HL-60 (cell line): Measurements from ENCODE around the gene ASCC1.

Experiments
- DNase-seq, 2 experiments: peaks; one replicate each; pipeline ENCODE4 v3.0.0-alpha.2; 2010 to 2020; ENCODE audit warnings: low read depth in 1 of 2, low spot score in 1 of 2
- H3K27ac ChIP-seq: fragments of 250-450 bp; sonication (Bioruptor Pico); replicated peaks from 2 replicates; pipeline ENCODE4 v1.5.1; 2020; ENCODE audit warnings: mild to moderate bottlenecking, moderate library complexity
- H3K27me3 ChIP-seq: fragments of 250-450 bp; sonication (Bioruptor Pico); 2 replicates; pipeline ENCODE4 v1.5.1; 2021; ENCODE audit warnings: mild to moderate bottlenecking, moderate library complexity; ENCODE audit not compliant: insufficient read depth, poor library complexity, severe bottlenecking
- H3K4me3 ChIP-seq: replicated peaks from 2 replicates; pipeline ENCODE4 v1.5.1; 2011; ENCODE audit warnings: mild to moderate bottlenecking, control low read depth, low read length; ENCODE audit not compliant: insufficient read depth
- GABPA ChIP-seq: IDR thresholded peaks from 2 replicates; pipeline ENCODE4 v1.6.1; 2012; ENCODE audit warnings: low read depth
- POLR2AphosphoS5 ChIP-seq: IDR thresholded peaks from 2 replicates; pipeline ENCODE4 v1.6.1; 2012; ENCODE audit warnings: low read depth
- REST ChIP-seq: IDR thresholded peaks from 2 replicates; pipeline ENCODE4 v1.6.1; 2012; ENCODE audit warnings: low read depth; ENCODE audit not compliant: insufficient replicate concordance
- SPI1 ChIP-seq: IDR thresholded peaks from 2 replicates; pipeline ENCODE4 v1.6.1; 2012; ENCODE audit warnings: low read depth, mild to moderate bottlenecking, borderline replicate concordance
- TF ChIP-seq, protein P1 (sequence below): IDR thresholded peaks from one replicate; pipeline ENCODE4 v1.5.1; 2011; ENCODE audit warnings: low read length, control low read depth, inconsistent platforms; ENCODE audit not compliant: insufficient read depth

The ASCC1 gene

GRCh38 chr10:72107325-72108003, 108.6 kb downstream of the ASCC1 start:
- Histone ChIP-seq H3K27me3 (no peaks in the 10 kb centered on the region), H3K4me3 (no peak overlapping the region), H3K27ac (no peak overlapping the region)
- TF ChIP-seq GABPA (0 out of 2 replicates have a peak, but pooled peaks have one; percentile 11), REST (no peak)
- no peak for DNase-seq

- TF ChIP-seq REST (no peak), POLR2AphosphoS5 (no peak), SPI1 (no peak), GABPA (no peak)
- TF ChIP-seq, protein P1, sequence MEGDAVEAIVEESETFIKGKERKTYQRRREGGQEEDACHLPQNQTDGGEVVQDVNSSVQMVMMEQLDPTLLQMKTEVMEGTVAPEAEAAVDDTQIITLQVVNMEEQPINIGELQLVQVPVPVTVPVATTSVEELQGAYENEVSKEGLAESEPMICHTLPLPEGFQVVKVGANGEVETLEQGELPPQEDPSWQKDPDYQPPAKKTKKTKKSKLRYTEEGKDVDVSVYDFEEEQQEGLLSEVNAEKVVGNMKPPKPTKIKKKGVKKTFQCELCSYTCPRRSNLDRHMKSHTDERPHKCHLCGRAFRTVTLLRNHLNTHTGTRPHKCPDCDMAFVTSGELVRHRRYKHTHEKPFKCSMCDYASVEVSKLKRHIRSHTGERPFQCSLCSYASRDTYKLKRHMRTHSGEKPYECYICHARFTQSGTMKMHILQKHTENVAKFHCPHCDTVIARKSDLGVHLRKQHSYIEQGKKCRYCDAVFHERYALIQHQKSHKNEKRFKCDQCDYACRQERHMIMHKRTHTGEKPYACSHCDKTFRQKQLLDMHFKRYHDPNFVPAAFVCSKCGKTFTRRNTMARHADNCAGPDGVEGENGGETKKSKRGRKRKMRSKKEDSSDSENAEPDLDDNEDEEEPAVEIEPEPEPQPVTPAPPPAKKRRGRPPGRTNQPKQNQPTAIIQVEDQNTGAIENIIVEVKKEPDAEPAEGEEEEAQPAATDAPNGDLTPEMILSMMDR, result no peak
- no peak overlapping the region for H3K4me3 ChIP-seq
- no peak for DNase-seq
- H3K27me3 ChIP-seq, result no peaks in the 10 kb centered on the region
- H3K27ac ChIP-seq, result no peak overlapping the region
Observed at GRCh38 chr10:72106896-72107295, 109.2 kb downstream of the ASCC1 start.

GRCh38 chr10:72106154-72106849, 109.8 kb downstream of the ASCC1 start:
- no peak overlapping the region for H3K27ac ChIP-seq

More at GRCh38 chr10:72106154-72106849, 109.8 kb downstream of the ASCC1 start:
- no peak for DNase-seq
- Histone ChIP-seq H3K27me3 (no peaks in the 10 kb centered on the region), H3K4me3 (no peak overlapping the region)
- TF ChIP-seq, protein P1, result no peak
- TF ChIP-seq GABPA (no peak), SPI1 (no peak), POLR2AphosphoS5 (no peak), REST (no peak)
